Activated CD4-positive, alpha-beta T cell treated with anti-CD3 and anti-CD28 coated beads, Interleukin-10, Interleukin-2, amounts not matched to agents 100 ng/mL and 50 ng/mL, durations not matched to agents 16 hours and 8 hours (primary cell): ENCODE measurements around the gene LRRC37A.
"Not testable (repeated sequence)": the region's sequence is repeated elsewhere in the genome, so short reads cannot be mapped to it uniquely, and the experiment has no call there.

ENCODE experiments used
- DNase-seq: peaks from one replicate; pipeline ENCODE4 v3.0.0-alpha.2; 2020

LRRC37A gene

DNA sequence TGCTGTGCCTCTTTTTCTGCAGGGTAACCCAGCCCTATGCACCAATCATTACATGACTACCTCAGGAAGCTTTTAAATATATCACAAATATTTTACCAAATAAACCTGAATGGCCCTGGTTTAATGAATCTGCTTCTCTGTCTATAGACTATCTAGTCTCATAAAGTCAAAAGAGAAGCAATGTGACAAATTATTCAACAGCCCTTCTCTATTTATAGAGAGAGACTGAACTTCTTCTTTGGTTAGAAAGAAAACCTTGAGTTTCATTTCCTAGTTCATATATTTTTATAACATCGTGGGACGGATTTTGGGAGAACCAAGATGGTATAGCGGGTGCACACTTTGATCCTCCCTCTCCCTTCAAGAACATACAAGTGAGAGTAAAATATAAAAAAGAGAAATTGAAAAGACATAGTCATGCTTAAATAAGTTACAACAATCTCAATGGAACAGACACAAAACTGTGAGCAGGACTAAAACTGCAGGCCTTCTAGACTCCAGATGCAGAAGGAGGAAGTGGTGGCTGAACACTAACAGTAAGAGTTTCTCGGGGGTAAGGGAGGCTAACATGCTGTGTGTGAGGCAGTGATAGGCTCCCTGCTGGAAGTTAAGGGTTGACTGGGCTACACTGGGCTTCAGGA, 3.9 kb upstream of the LRRC37A start:
- peak; percentile 29 for DNase-seq

- DNase-seq = not testable (repeated sequence)
These were observed 3.3 kb upstream of the LRRC37A start for GRCh38 chr17:46291618-46292017.

DNA sequence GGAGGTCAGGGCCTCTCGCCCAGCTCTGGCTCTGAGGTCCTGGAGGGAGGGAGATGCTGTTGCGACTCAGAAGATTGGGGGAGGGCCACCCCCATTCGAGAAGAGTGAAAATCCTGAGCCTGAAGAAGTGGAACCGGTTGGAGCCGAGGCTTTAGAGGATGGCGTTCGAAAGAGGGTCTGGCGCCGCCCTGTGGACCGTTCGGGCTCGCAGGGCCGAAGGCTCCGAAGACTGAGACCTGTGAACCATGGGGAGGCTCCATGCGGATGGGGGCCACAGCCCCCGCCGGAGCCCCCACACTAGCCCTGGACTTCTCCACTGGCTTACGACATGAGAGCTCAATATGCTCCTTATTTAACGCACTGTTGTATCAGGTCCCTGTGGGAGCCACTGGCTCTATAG, 46.3 kb downstream of the LRRC37A start:
- not testable (repeated sequence) for DNase-seq

- DNase-seq = not testable (repeated sequence)
These were observed 47.2 kb downstream of the LRRC37A start for GRCh38 chr17:46342131-46342530.

- not testable (repeated sequence) for DNase-seq
These were observed 53.4 kb downstream of the LRRC37A start for GRCh38 chr17:46348345-46348744.

GRCh38 chr17:46349060-46349459, 54.1 kb downstream of the LRRC37A start:
- not testable (repeated sequence) for DNase-seq

DNA sequence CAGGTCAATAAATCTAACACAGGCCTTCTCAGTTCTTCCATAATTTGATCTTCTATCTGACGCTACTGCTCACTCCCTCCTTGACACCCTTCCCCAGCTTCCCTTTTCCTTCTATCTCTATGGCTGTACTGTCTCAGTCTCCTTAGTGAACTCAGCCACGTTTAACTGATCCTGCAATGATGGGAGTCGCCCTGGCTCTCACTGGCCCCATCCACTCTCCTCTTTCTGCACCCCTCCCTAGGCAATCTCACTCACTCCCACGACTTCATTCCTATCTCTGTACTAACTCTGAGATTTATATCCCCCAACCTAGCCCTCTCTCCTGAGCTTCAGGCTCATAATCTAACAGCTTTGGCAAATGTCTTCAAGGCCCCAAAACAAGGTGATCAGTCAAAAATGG, 58.9 kb downstream of the LRRC37A start:
- not testable (repeated sequence) for DNase-seq

DNA sequence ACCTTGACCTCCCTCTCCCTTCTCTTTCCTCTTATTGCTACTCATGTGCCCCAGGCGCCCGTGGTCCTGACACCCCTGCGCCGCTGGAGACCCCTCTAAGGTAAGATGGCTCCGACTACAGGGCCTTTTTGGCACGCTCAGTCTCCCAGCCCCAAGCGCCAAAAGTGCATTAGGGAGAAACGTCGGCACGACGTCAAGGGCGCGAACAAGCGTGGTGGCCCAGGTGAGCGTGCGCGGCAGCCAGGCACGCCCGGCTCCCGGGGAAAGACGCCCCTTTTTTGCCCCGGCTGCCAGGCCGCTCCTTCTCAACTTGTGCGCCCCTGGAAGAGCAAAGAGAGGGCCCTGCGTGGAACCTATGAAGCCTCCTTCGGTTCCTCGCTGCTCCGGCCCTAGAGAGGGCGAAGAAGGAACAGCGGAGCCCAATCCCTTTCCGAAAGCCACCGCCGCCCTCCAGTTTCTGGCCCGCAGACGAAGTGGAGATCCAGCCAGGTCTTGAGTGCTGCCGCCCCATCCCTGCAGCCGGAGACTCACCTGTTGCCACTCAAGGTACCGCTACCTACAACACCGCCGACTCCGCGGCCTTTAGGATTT, 66.3 kb downstream of the LRRC37A start:
- DNase-seq = not testable (repeated sequence)

GRCh38 chr17:46361755-46362154, 66.8 kb downstream of the LRRC37A start, which contains the start of gene ARL17B:
ARL17B (minus strand) TSS chr17:46361766; CDS start chr17:46358397, 3,369 bp downstream.
- peak; percentile 94 for DNase-seq

DNA sequence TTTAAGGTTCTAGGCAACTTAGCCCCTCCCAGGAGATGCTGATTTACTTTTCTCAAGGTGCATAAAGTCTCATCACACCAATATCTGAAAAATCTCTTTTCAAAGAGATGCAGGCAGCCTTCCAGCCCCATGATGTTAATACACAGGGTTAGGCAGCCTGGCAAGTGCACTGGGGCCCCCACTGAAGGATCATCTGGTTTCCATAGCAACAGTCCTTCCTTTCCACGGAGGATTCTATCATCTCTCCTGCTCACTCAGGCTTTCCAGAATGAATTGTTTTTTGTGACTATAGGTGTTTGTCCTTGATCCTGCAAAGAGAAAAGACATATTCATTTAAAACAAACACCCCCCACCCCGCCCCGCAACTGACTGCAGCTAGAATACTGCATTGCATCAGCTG, 72.6 kb downstream of the LRRC37A start:
- not testable (repeated sequence) for DNase-seq

DNA sequence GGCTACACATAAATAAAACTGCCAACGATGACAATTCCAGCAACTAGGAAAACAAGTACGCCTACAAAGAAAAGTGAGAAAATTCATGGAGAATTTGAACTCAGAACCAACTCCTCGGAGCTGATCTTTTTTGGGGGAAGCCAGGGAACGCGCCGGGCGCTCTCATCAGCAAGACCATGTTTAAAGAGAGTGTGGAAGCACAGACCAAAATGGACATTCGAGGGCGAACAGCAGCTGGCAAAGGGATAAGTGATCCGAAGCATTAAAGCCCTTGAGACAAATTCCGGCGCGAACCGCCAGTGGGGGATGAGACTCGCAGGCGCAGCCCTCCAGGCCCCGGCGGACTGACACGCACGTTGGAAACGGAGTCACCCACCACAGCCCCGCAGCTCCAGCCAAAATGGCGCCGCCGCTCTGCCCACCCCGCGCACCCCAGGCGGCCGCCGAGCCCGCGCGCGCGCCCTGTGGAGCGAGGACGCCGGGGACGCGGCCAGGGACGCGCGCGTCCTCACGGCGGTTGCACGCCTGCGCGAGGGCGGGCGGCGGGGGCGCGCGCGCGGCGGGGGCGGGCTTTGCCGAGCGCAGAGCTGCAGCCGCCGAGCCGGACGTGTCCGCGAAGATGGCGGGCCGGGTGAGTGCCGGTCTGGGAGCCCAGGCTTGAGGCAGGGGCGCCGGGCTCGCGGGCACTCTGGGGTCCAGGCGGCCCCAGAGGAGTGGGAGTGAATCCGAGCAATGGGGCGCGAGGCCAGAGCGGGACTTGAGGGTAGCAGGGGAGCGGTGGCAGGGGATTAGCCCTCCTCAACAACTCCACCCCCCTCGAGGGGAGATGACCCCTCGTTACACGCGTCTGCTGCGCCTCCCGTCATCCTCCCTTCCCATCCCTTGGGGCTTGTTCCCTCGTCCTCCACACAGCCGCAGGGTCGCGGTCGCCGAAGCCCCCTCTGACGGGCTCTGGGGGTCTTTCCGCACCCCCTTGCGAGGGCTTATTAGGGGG, 77.6 kb downstream of the LRRC37A start:
- not testable (repeated sequence) for DNase-seq

DNA sequence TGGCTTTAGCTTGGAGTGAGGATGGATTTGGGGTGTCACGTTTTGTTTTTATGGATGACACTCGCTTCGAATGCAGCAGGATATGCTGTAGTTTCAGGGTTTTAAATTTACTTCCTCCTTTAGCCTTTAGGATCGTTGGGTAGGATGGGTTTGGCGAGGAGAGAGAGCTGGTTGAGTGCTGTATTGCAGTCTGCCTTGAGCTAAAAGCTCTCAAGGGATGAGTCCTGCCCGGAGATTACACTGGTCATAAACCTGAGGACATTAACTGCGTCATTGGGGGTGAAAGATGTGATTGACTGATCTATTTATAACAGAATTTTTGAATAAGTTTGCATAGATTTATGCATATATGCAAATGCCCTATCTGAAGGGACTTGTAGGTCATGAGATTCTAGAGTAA, 78.5 kb downstream of the LRRC37A start:
- DNase-seq = not testable (repeated sequence)

DNA sequence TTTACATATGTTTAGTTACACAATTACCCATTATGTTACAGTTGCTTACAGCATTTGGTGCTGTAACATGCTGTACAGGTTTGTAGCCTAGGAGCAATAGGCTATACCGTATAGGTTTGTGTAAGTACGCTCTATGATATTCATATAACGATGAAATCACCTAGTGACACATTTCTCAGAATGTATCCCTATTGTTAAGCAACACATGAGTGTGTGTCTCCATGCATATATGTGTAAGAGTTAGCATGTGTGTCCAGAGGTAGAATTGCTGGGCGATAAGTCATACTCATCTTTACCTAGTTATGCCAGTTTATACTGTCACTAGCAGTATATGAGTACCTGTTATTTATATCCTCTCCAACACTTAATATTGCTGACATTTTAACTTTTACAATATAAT, 88.2 kb downstream of the LRRC37A start:
- DNase-seq = peak; percentile 0

DNA sequence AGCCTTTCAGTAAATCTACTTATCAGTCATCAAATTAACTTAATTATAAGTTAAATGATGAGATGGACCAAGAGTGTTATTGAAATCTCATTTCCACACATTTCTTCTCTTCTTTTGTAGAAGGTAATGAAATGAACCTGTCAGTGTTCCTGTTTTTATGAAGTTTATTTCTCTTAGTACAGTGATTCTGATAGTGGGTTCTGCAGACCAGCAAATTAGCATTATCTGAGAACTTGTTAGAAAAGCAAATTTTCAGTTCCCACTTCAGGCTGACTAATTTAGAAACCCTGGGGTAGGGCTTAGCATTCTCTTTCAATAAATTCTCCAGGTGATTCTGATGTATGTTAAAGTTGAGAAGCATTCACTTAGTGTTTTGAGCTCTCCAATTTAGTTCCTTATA, 90.6 kb downstream of the LRRC37A start:
- DNase-seq = not testable (repeated sequence)
